ENCODE data around the gene GUCY1B1.

GRCh38 chr4:155789391-155789790 lies 30.6 kb downstream of the GUCY1B1 start:
- TF ChIP-seq YY1 (IDR thresholded peaks at IDR 0.05; ENCODE audit: insufficient read depth, insufficient read length) (no peak), ZNF274 (IDR thresholded peaks at IDR 0.05; ENCODE audit: low read depth, low read length) (no peak), SUZ12 (IDR thresholded peaks at IDR 0.05; ENCODE audit: extremely low read depth, insufficient read depth, insufficient read length) (no peak)
